ENCODE data around the gene SMARCAL1. TPM values are rescaled to one million over a fixed set of nuclear protein-coding genes. Genes with fewer than 3 reads are reported as not detected.

Gene SMARCAL1
- total and polyA plus RNA-seq, 2 of the 13 experiments (the other 11 are each of a cell fraction or from before 2014, with no cell fraction given) = 12.7 to 21.3 TPM

GRCh38 chr2:216498379-216499352 is 86.4 kb downstream of the SMARCAL1 start, which contains the start of gene RPL37A (continued):
- peak; percentile 97 for TF ChIP-seq ZNF276 (CRISPR knock-in tag; IDR thresholded peaks at IDR 0.05; ENCODE audit: low read depth)
- 0 out of 2 replicates have a peak, but pooled peaks have one; percentile 22 for TF ChIP-seq MTA3 (CRISPR knock-in tag; IDR thresholded peaks at IDR 0.05)
- TF ChIP-seq, protein P1, sequence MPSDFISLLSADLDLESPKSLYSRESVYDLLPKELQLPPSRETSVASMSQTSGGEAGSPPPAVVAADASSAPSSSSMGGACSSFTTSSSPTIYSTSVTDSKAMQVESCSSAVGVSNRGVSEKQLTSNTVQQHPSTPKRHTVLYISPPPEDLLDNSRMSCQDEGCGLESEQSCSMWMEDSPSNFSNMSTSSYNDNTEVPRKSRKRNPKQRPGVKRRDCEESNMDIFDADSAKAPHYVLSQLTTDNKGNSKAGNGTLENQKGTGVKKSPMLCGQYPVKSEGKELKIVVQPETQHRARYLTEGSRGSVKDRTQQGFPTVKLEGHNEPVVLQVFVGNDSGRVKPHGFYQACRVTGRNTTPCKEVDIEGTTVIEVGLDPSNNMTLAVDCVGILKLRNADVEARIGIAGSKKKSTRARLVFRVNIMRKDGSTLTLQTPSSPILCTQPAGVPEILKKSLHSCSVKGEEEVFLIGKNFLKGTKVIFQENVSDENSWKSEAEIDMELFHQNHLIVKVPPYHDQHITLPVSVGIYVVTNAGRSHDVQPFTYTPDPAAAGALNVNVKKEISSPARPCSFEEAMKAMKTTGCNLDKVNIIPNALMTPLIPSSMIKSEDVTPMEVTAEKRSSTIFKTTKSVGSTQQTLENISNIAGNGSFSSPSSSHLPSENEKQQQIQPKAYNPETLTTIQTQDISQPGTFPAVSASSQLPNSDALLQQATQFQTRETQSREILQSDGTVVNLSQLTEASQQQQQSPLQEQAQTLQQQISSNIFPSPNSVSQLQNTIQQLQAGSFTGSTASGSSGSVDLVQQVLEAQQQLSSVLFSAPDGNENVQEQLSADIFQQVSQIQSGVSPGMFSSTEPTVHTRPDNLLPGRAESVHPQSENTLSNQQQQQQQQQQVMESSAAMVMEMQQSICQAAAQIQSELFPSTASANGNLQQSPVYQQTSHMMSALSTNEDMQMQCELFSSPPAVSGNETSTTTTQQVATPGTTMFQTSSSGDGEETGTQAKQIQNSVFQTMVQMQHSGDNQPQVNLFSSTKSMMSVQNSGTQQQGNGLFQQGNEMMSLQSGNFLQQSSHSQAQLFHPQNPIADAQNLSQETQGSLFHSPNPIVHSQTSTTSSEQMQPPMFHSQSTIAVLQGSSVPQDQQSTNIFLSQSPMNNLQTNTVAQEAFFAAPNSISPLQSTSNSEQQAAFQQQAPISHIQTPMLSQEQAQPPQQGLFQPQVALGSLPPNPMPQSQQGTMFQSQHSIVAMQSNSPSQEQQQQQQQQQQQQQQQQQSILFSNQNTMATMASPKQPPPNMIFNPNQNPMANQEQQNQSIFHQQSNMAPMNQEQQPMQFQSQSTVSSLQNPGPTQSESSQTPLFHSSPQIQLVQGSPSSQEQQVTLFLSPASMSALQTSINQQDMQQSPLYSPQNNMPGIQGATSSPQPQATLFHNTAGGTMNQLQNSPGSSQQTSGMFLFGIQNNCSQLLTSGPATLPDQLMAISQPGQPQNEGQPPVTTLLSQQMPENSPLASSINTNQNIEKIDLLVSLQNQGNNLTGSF (CRISPR knock-in tag; IDR thresholded peaks at IDR 0.05) = peak; percentile 89; the same call in 1 of the 2 replicates
- TF ChIP-seq, protein P2, sequence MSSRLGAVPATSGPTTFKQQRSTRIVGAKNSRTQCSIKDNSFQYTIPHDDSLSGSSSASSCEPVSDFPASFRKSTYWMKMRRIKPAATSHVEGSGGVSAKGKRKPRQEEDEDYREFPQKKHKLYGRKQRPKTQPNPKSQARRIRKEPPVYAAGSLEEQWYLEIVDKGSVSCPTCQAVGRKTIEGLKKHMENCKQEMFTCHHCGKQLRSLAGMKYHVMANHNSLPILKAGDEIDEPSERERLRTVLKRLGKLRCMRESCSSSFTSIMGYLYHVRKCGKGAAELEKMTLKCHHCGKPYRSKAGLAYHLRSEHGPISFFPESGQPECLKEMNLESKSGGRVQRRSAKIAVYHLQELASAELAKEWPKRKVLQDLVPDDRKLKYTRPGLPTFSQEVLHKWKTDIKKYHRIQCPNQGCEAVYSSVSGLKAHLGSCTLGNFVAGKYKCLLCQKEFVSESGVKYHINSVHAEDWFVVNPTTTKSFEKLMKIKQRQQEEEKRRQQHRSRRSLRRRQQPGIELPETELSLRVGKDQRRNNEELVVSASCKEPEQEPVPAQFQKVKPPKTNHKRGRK (CRISPR knock-in tag; IDR thresholded peaks at IDR 0.05) = 0 out of 2 replicates have a peak, but pooled peaks have one; percentile 73
- 0 out of 2 replicates have a peak, but pooled peaks have one; percentile 58 for TF ChIP-seq ZNF619 (CRISPR knock-in tag; IDR thresholded peaks at IDR 0.05)
- TF ChIP-seq, protein P3, sequence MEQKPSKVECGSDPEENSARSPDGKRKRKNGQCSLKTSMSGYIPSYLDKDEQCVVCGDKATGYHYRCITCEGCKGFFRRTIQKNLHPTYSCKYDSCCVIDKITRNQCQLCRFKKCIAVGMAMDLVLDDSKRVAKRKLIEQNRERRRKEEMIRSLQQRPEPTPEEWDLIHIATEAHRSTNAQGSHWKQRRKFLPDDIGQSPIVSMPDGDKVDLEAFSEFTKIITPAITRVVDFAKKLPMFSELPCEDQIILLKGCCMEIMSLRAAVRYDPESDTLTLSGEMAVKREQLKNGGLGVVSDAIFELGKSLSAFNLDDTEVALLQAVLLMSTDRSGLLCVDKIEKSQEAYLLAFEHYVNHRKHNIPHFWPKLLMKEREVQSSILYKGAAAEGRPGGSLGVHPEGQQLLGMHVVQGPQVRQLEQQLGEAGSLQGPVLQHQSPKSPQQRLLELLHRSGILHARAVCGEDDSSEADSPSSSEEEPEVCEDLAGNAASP (CRISPR knock-in tag; IDR thresholded peaks at IDR 0.05; ENCODE audit: borderline replicate concordance) = peak; percentile 84
- no peak for TF ChIP-seq MBD4 (IDR thresholded peaks at IDR 0.05; ENCODE audit: borderline replicate concordance, low read length)
- TF ChIP-seq ZNF768 (CRISPR knock-in tag; IDR thresholded peaks at IDR 0.05) = peak; percentile 84
- no peak for TF ChIP-seq NFIB (CRISPR knock-in tag; IDR thresholded peaks at IDR 0.05; ENCODE audit: borderline replicate concordance)
- TF ChIP-seq, protein P4, sequence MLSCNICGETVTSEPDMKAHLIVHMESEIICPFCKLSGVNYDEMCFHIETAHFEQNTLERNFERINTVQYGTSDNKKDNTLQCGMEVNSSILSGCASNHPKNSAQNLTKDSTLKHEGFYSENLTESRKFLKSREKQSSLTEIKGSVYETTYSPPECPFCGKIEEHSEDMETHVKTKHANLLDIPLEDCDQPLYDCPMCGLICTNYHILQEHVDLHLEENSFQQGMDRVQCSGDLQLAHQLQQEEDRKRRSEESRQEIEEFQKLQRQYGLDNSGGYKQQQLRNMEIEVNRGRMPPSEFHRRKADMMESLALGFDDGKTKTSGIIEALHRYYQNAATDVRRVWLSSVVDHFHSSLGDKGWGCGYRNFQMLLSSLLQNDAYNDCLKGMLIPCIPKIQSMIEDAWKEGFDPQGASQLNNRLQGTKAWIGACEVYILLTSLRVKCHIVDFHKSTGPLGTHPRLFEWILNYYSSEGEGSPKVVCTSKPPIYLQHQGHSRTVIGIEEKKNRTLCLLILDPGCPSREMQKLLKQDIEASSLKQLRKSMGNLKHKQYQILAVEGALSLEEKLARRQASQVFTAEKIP (CRISPR knock-in tag; IDR thresholded peaks at IDR 0.05; ENCODE audit: borderline replicate concordance) = no peak
- TF ChIP-seq ZNF460 (CRISPR knock-in tag; IDR thresholded peaks at IDR 0.05; ENCODE audit: borderline replicate concordance) = no peak
- peak; percentile 85 for TF ChIP-seq ZNF766 (CRISPR knock-in tag; IDR thresholded peaks at IDR 0.05; ENCODE audit: borderline replicate concordance)
- no peak; the same call in 1 of the 2 replicates for TF ChIP-seq DPF2 (CRISPR knock-in tag; IDR thresholded peaks at IDR 0.05; ENCODE audit: borderline replicate concordance, low read depth)
- peak; percentile 66; the same call in 1 of the 2 replicates for TF ChIP-seq JUNB (CRISPR knock-in tag; IDR thresholded peaks at IDR 0.05; ENCODE audit: borderline replicate concordance)
